B cell (primary cell): Measurements from ENCODE around the gene CREB3. TPM values are rescaled to one million over a fixed set of nuclear protein-coding genes. Genes with fewer than 3 reads are reported as not detected.

ENCODE experiments used
- ATAC-seq: fragments of 200-7000 bp; cut with Tn5 transposase; one replicate; pipeline ENCODE4 v1.10.0; 2021; ENCODE audit warnings: low read depth, mild to moderate bottlenecking, moderate number of reproducible peaks, moderate library complexity
- CTCF ChIA-PET: fragments of 350-600 bp; sonication (Branson Sonifier 250); formaldehyde crosslinking; loops from one replicate; lab custom pipeline; 2021; ENCODE audit warnings: antibody characterized with exemption, inconsistent platforms; lab: Charles Lee
- POLR2A ChIA-PET: fragments of 350-600 bp; sonication (Branson Sonifier 250); formaldehyde crosslinking; loops from one replicate; lab custom pipeline; 2021; ENCODE audit warnings: antibody characterized with exemption; lab: Charles Lee
- DNase-seq: peaks from one replicate; pipeline ENCODE4 v3.0.0; 2013
- H2AFZ ChIP-seq: 2 replicates; pipeline ENCODE4 v1.6.1; 2012; ENCODE audit warnings: mild to moderate bottlenecking, low read depth, low read length; ENCODE audit not compliant: insufficient read depth, poor library complexity, severe bottlenecking
- H3K27ac ChIP-seq, 2 donors: 1 replicate in 1 of 2; 2 replicates in 1 of 2; pipeline ENCODE4 v1.5.1; 2012 to 2013; ENCODE audit warnings: low read length in 2 of 2, mild to moderate bottlenecking in 2 of 2, moderate library complexity in 1 of 2
- H3K27me3 ChIP-seq, 4 experiments: fragments of 200-600 bp in 1 of 4; sonication (generic) in 1 of 4; replicated peaks in 1 of 4; 1 replicate in 2 of 4; 2 replicates in 2 of 4; pipeline versions ENCODE4 v1.6.1 to v1.7.0; 2013 to 2016; ENCODE audit warnings: low read length in 3 of 4, mild to moderate bottlenecking in 2 of 4, mixed read lengths in 1 of 4, moderate library complexity in 1 of 4; ENCODE audit not compliant: insufficient read depth in 4 of 4, control insufficient read depth in 3 of 4; ENCODE audit errors: control extremely low read depth in 1 of 4
- H3K36me3 ChIP-seq, 2 experiments: replicated peaks in 1 of 2; 1 replicate in 1 of 2; 2 replicates in 1 of 2; pipeline versions ENCODE4 v1.6.1 to v1.7.1; 2013; ENCODE audit warnings: low read length in 1 of 2; ENCODE audit not compliant: insufficient read depth in 2 of 2, control insufficient read depth in 1 of 2; ENCODE audit errors: control extremely low read depth in 1 of 2, extremely low read depth in 1 of 2
- H3K4me1 ChIP-seq, 2 donors: fragments of 200-600 bp in 1 of 2; sonication (generic) in 1 of 2; 1 replicate in 1 of 2; 2 replicates in 1 of 2; pipeline versions ENCODE4 v1.5.1 to v1.6.1; 2013 to 2017; ENCODE audit warnings: low read length in 2 of 2; ENCODE audit not compliant: control insufficient read depth in 2 of 2, insufficient read depth in 2 of 2
- H3K4me2 ChIP-seq: replicated peaks from 2 replicates; pipeline ENCODE3; 2012; ENCODE audit warnings: mild to moderate bottlenecking, low read depth, low read length; ENCODE audit not compliant: poor library complexity, severe bottlenecking
- H3K4me3 ChIP-seq, 5 experiments: fragments of 200-600 bp in 1 of 5; sonication (generic) in 1 of 5; 1 replicate in 3 of 5; 2 replicates in 2 of 5; pipeline versions ENCODE4 v1.5.1 to v1.7.0; 2011 to 2016; ENCODE audit warnings: low read length in 4 of 5, mild to moderate bottlenecking in 4 of 5, low read depth in 2 of 5, control low read depth in 1 of 5, moderate library complexity in 1 of 5; ENCODE audit not compliant: insufficient read depth in 1 of 5; ENCODE audit errors: control extremely low read depth in 1 of 5, extremely low read depth in 1 of 5
- H3K79me2 ChIP-seq: fragments of 200-600 bp; sonication (generic); one replicate; pipeline ENCODE4 v1.6.0; 2016; ENCODE audit warnings: low read length; ENCODE audit not compliant: control insufficient read depth, insufficient read depth
- H3K9ac ChIP-seq: fragments of 200-600 bp; sonication (generic); 2 replicates; pipeline ENCODE4 v1.6.1; 2017; ENCODE audit warnings: mild to moderate bottlenecking, low read length, moderate library complexity
- H3K9me3 ChIP-seq, 3 donors: one replicate each; pipeline versions ENCODE4 v1.6.1 to v1.7.1; 2013; ENCODE audit warnings: low read length in 2 of 3; ENCODE audit not compliant: control insufficient read depth in 2 of 3, insufficient read depth in 1 of 3; ENCODE audit errors: control extremely low read depth in 1 of 3
- H4K20me1 ChIP-seq: 2 replicates; pipeline ENCODE4 v1.6.0; 2012; ENCODE audit warnings: mild to moderate bottlenecking, low read length; ENCODE audit not compliant: insufficient read depth, control insufficient read depth, poor library complexity, severe bottlenecking
- H3K27ac Mint-ChIP-seq: one replicate; pipeline ENCODE4 v1.8.0; 2021; ENCODE audit warnings: mixed read lengths
- H3K27me3 Mint-ChIP-seq: one replicate; pipeline ENCODE4 v1.8.0; 2021; ENCODE audit warnings: mixed read lengths
- H3K4me1 Mint-ChIP-seq: one replicate; pipeline ENCODE4 v1.8.0; 2021; ENCODE audit warnings: mixed read lengths
- H3K4me3 Mint-ChIP-seq: one replicate; pipeline ENCODE4 v1.8.0; 2021; ENCODE audit warnings: mixed read lengths
- H3K9me3 Mint-ChIP-seq: one replicate; pipeline ENCODE4 v1.8.0; 2022; ENCODE audit warnings: mixed read lengths; ENCODE audit not compliant: insufficient read depth
- EZH2 ChIP-seq: IDR thresholded peaks from 2 replicates; pipeline ENCODE4 v1.6.1; 2012; ENCODE audit warnings: borderline replicate concordance, low read depth, mild to moderate bottlenecking, moderate library complexity, low read length; ENCODE audit not compliant: insufficient read depth, poor library complexity, severe bottlenecking
- WGBS: methylation state at CpG from one replicate; pipeline ENCODE4 v1.1.5; 2013; ENCODE audit warnings: missing lambda C conversion rate; ENCODE audit not compliant: insufficient coverage; 5-methylcytosine and 5-hydroxymethylcytosine counted together
- intact Hi-C: fragments of 100-400 bp; cut with micrococcal nuclease; formaldehyde crosslinking; loops from one replicate; pipeline ENCODE4 v1.10.0; 2022
- polyA plus RNA-seq: library from polyadenylated mRNA; depleted of rRNA; stranded (reverse); fragments of >200 nt; gene quantifications from 2 replicates; pipeline ENCODE4 v1.2.3, GENCODE V29; 2012
- total RNA-seq, 2 donors: library from RNA; stranded (reverse); fragments of 120-200 nt in 1 of 2; gene quantifications; 1 replicate in 1 of 2; 2 replicates in 1 of 2; pipeline versions ENCODE4 v1.2.3 to v1.2.4, GENCODE V29; 2013 to 2022
- TF ChIP-seq, protein P1 (sequence below): fragments of 200-600 bp; IDR thresholded peaks from one replicate; pipeline ENCODE4 v1.8.0; 2022; ENCODE audit warnings: antibody characterized with exemption, mild to moderate bottlenecking

CREB3 gene
- total and polyA plus RNA-seq, 2 donors (not counting 1 experiment from before 2014, with no cell fraction given): 12.3 to 20.7 TPM

DNA sequence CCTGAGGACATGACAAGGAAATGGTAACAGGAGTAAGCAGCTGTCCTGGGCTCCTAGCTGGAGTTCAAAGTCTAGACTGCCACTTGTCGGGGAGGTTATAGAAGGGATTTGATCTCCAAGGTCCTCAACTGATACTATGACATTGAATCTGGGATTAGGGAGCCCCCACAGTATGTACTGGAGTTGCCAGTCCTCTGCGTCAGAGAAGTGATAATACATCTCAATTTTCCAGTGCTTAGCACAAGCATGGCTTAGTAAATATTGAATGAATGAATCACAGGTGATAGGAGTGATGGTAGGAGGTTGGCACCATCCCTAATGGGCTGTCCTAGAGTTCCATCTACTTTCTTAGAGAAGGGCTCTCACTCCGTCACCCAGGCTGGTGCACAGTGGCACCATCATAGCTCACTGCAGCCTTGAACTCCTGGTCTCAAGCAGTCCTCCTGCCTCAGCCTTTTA lies 36.5 kb upstream of the CREB3 start:
- no peak for TF ChIP-seq EZH2
- TF ChIP-seq, protein P1, sequence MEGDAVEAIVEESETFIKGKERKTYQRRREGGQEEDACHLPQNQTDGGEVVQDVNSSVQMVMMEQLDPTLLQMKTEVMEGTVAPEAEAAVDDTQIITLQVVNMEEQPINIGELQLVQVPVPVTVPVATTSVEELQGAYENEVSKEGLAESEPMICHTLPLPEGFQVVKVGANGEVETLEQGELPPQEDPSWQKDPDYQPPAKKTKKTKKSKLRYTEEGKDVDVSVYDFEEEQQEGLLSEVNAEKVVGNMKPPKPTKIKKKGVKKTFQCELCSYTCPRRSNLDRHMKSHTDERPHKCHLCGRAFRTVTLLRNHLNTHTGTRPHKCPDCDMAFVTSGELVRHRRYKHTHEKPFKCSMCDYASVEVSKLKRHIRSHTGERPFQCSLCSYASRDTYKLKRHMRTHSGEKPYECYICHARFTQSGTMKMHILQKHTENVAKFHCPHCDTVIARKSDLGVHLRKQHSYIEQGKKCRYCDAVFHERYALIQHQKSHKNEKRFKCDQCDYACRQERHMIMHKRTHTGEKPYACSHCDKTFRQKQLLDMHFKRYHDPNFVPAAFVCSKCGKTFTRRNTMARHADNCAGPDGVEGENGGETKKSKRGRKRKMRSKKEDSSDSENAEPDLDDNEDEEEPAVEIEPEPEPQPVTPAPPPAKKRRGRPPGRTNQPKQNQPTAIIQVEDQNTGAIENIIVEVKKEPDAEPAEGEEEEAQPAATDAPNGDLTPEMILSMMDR: no peak
- H3K4me2 ChIP-seq: no peak overlapping the region
- DNase-seq (no peak), ATAC-seq (no peak)
- H3K27ac ChIP-seq: no peak overlapping the region
- no peak overlapping the region for H2AFZ ChIP-seq
- 100% methylated on average over 1 of the region's 3 CpGs for WGBS
- peaks cover 0 to 52% of the 10 kb centered on the region in 2 experiments for H3K36me3 ChIP-seq
- H3K9ac ChIP-seq: no peak overlapping the region
- no peak overlapping the region for H3K4me3 ChIP-seq
- H3K27me3 ChIP-seq: no peaks in the 10 kb centered on the region
- Mint-ChIP-seq H3K4me1 (peaks cover 13% of the 10 kb centered on the region), H3K27me3 (no peaks in the 10 kb centered on the region), H3K27ac (no peak overlapping the region), H3K9me3 (no peaks in the 10 kb centered on the region), H3K4me3 (no peak overlapping the region)
- intact Hi-C loops: loop anchor here (1.0 to 2.0 kb wide), 5 partner anchors 37 to 92 kb away; partner anchors contain the start of genes CCDC107, CREB3, RMRP and TLN1
- H4K20me1 ChIP-seq: peaks cover 7% of the 10 kb centered on the region
- ChIA-PET CTCF (interaction anchor here (0.8 to 10.0 kb wide), 34 partner anchors 11 to 623 kb away, joined by 3 to 195 read pairs (median 8); partner anchors contain the start of genes ARHGEF39, CCDC107, CD72 and CREB3), POLR2A (interaction anchor here (0.5 to 2.4 kb wide), 3 partner anchors 49 to 147 kb away, joined by 3 to 9 read pairs (median 3); no protein-coding TSS in a partner anchor)
- H3K9me3 ChIP-seq: no peaks in the 10 kb centered on the region
- H3K4me1 ChIP-seq: peaks cover 3 to 13% of the 10 kb centered on the region in 2 donors
- no peaks in the 10 kb centered on the region for H3K79me2 ChIP-seq

DNA sequence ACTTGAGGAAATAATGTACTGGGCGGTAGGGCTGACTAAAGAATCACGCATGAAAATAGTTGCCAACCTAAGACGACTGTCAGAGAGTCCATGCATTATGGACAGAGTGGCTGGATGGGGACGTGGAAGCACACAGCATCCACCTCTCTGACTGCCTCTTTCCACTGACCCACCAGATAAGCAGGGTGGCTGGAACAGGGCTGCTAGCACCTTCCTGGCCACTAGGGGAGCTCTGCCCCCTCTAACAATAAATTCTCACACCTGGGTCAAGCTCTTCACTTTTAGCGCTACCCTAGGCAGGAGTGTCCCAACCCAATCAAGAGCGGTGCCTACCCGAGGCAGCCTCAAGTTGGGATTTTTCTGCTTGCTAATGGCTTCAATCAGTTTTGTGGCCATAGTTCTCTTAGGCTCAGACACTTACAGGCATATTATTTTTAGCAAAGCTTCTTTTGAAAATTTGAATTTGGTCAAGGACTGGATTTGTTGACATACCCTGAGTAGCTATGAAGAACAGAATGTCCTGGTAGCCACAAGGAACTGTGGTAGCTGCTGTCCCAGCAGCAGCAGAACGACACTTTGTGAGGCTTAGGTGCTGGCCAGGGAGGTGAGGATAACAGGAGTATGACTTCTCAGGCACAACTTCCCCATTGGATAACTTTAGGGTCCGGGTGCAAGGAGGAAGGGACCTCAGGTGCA lies 35.8 kb upstream of the CREB3 start:
- peak overlapping the region; percentile 79 for H3K27ac Mint-ChIP-seq
- DNase-seq (peak; percentile 78), ATAC-seq (peak; percentile 97)
- Histone ChIP-seq H3K4me1 (peaks cover 0 to 7% of the 10 kb centered on the region in 2 donors), H2AFZ (no peak overlapping the region), H3K27ac (no peak overlapping the region), H4K20me1 (peaks cover 7% of the 10 kb centered on the region), H3K4me2 (no peak overlapping the region), H3K27me3 (no peaks in the 10 kb centered on the region), H3K79me2 (no peaks in the 10 kb centered on the region), H3K4me3 (no peak overlapping the region), H3K9ac (no peak overlapping the region), H3K9me3 (no peaks in the 10 kb centered on the region), H3K36me3 (peaks cover 0 to 59% of the 10 kb centered on the region in 2 experiments)
- TF ChIP-seq EZH2: no peak
- TF ChIP-seq, protein P1: peak; percentile 91
- CTCF ChIA-PET: interaction anchor here (0.7 to 10.0 kb wide), 32 partner anchors 11 to 624 kb away, joined by 3 to 195 read pairs (median 8); partner anchors contain the start of genes ARHGEF39, CCDC107, CD72 and CREB3
- no peaks in the 10 kb centered on the region for H3K27me3 Mint-ChIP-seq
- intact Hi-C loops: loop anchor here (1.0 to 2.0 kb wide), 5 partner anchors 36 to 92 kb away; partner anchors contain the start of genes CCDC107, CREB3, RMRP and TLN1
- peaks cover 8% of the 10 kb centered on the region for H3K4me1 Mint-ChIP-seq
- H3K9me3 Mint-ChIP-seq: no peaks in the 10 kb centered on the region
- H3K4me3 Mint-ChIP-seq: no peak overlapping the region
- POLR2A ChIA-PET: interaction anchor here (0.5 to 2.4 kb wide), 7 partner anchors 9 to 616 kb away, joined by 3 to 9 read pairs (median 4); no protein-coding TSS in a partner anchor
- 36% methylated on average over 7 of the region's 9 CpGs for WGBS
